ENCODE data around the gene ZDHHC17.

- TF ChIP-seq EZH2 (IDR thresholded peaks at IDR 0.05; ENCODE audit: low read length, unreplicated experiment) (no peak), CTCF (conservative IDR thresholded peaks at IDR 0.05; ENCODE audit: low read depth, low read length) (no peak), EZH2phosphoT487 (IDR thresholded peaks at IDR 0.05; ENCODE audit: borderline replicate concordance, low read length) (no peak)
Measured at GRCh38 chr12:76863837-76864236, 99.9 kb downstream of the ZDHHC17 start.

Measured in PC-3 (cell line).